GM23338 (cell line): ENCODE measurements around the gene CYP3A5. TPM values are rescaled to one million over a fixed set of nuclear protein-coding genes. Genes with fewer than 3 reads are reported as not detected.

Source experiments
- ATAC-seq: fragments of 200-7000 bp; cut with Tn5 transposase; 3 replicates; pipeline ENCODE4 v1.9.1; 2020
- DNase-seq: peaks from one replicate; pipeline ENCODE4 v3.0.0-alpha.2; 2015; ENCODE audit warnings: low spot score
- H2AFZ ChIP-seq: fragments of 200-600 bp; sonication (generic); 2 replicates; pipeline ENCODE4 v1.8.0; 2016; ENCODE audit warnings: antibody characterized with exemption, mild to moderate bottlenecking, moderate library complexity
- H3F3A ChIP-seq: fragments of 200-600 bp; sonication (generic); replicated peaks from 2 replicates; pipeline ENCODE4 v1.8.0; 2017; ENCODE audit warnings: antibody characterized with exemption, mixed run types, low read depth
- H3K27ac ChIP-seq: fragments of 200-600 bp; sonication (generic); 2 replicates; pipeline ENCODE4 v1.6.1; 2016; ENCODE audit warnings: low read depth
- H3K27me3 ChIP-seq: fragments of 200-600 bp; sonication (generic); 2 replicates; pipeline ENCODE4 v1.8.0; 2016; ENCODE audit warnings: mild to moderate bottlenecking, mixed run types, moderate library complexity; ENCODE audit not compliant: insufficient read depth
- H3K36me3 ChIP-seq: fragments of 200-600 bp; sonication (generic); 2 replicates; pipeline ENCODE4 v1.8.0; 2016; ENCODE audit warnings: mild to moderate bottlenecking; ENCODE audit not compliant: insufficient read depth
- H3K4me1 ChIP-seq: fragments of 200-600 bp; sonication (generic); 2 replicates; pipeline ENCODE4 v1.8.0; 2016; ENCODE audit warnings: mild to moderate bottlenecking, moderate library complexity; ENCODE audit not compliant: insufficient read depth
- H3K4me2 ChIP-seq: fragments of 200-600 bp; sonication (generic); 2 replicates; pipeline ENCODE4 v1.7.1; 2017; ENCODE audit warnings: mixed run types
- H3K4me3 ChIP-seq: fragments of 200-600 bp; sonication (generic); 2 replicates; pipeline ENCODE4 v1.6.1; 2016; ENCODE audit warnings: mixed run types
- H3K79me2 ChIP-seq: fragments of 200-600 bp; sonication (generic); replicated peaks from 2 replicates; pipeline ENCODE4 v1.8.0; 2017; ENCODE audit warnings: mild to moderate bottlenecking; ENCODE audit not compliant: insufficient read depth
- H3K9me2 ChIP-seq: fragments of 200-600 bp; sonication (generic); 2 replicates; pipeline ENCODE4 v1.8.0; 2017; ENCODE audit not compliant: insufficient read depth
- H4K20me1 ChIP-seq: fragments of 200-600 bp; sonication (generic); replicated peaks from 2 replicates; pipeline ENCODE4 v1.8.0; 2017; ENCODE audit warnings: mild to moderate bottlenecking; ENCODE audit not compliant: insufficient read depth
- H3K27ac Mint-ChIP-seq: 2 replicates; pipeline ENCODE4 v1.8.0; 2020; ENCODE audit warnings: inconsistent platforms, mild to moderate bottlenecking, moderate library complexity, mixed read lengths
- H3K27me3 Mint-ChIP-seq: 3 replicates; pipeline ENCODE4 v1.8.0; 2022; ENCODE audit warnings: low read depth, mild to moderate bottlenecking, moderate library complexity, mixed read lengths, inconsistent platforms; ENCODE audit not compliant: insufficient read depth, poor library complexity
- H3K36me3 Mint-ChIP-seq: 3 replicates; pipeline ENCODE4 v1.8.0; 2021; ENCODE audit warnings: low read depth, mild to moderate bottlenecking, inconsistent platforms, moderate library complexity, mixed read lengths
- H3K4me1 Mint-ChIP-seq: 3 replicates; pipeline ENCODE4 v1.8.0; 2020; ENCODE audit warnings: mild to moderate bottlenecking, inconsistent platforms, mixed read lengths
- H3K4me3 Mint-ChIP-seq: 3 replicates; pipeline ENCODE4 v1.8.0; 2021; ENCODE audit warnings: moderate library complexity, mild to moderate bottlenecking, inconsistent platforms, mixed read lengths
- H3K9me3 Mint-ChIP-seq: 3 replicates; pipeline ENCODE4 v1.8.0; 2020; ENCODE audit warnings: moderate library complexity, mild to moderate bottlenecking, inconsistent platforms, mixed read lengths
- CREB1 ChIP-seq: fragments of 250-450 bp; sonication (Bioruptor Pico); IDR thresholded peaks from 2 replicates; pipeline ENCODE4 v1.5.0; 2020; ENCODE audit warnings: low read depth, mild to moderate bottlenecking, moderate library complexity
- EZH2phosphoT487 ChIP-seq: fragments of 200-600 bp; sonication (generic); IDR thresholded peaks from one replicate; pipeline ENCODE4 v1.8.1; 2018; ENCODE audit warnings: antibody characterized with exemption; ENCODE audit not compliant: unreplicated experiment
- JUNB ChIP-seq: IDR thresholded peaks from one replicate; pipeline ENCODE4 v1.6.1; 2016; ENCODE audit warnings: antibody characterized with exemption; ENCODE audit not compliant: unreplicated experiment
- NANOG ChIP-seq: IDR thresholded peaks from 2 replicates; pipeline ENCODE4 v1.6.1; 2016; ENCODE audit warnings: antibody characterized with exemption, borderline replicate concordance
- POLR2AphosphoS5 ChIP-seq: IDR thresholded peaks from 2 replicates; pipeline ENCODE4 v1.6.1; 2016; ENCODE audit warnings: antibody characterized with exemption, low read depth
- STAT1 ChIP-seq: IDR thresholded peaks from one replicate; pipeline ENCODE4 v1.6.1; 2016; ENCODE audit warnings: antibody characterized with exemption; ENCODE audit not compliant: unreplicated experiment
- polyA plus RNA-seq: library from polyadenylated mRNA; unstranded; fragments of >200 nt; fragmentation: Nextera tagmentation; extraction: Ambion mirVana; gene quantifications from 2 replicates; pipeline ENCODE4 v1.2.1, GENCODE V29; 2016
- total RNA-seq: library from RNA; depleted of rRNA; stranded (reverse); fragments of >200 nt; shearing (Covaris generic); gene quantifications from 2 replicates; pipeline ENCODE4 v1.2.3, GENCODE V29; 2014
- TF ChIP-seq, protein P1 (sequence below): fragments of 250-450 bp; sonication (Bioruptor Pico); IDR thresholded peaks from 2 replicates; pipeline ENCODE4 v1.5.0; 2020; ENCODE audit warnings: mild to moderate bottlenecking, moderate library complexity
- TF ChIP-seq, protein P2 (sequence below): IDR thresholded peaks from one replicate; pipeline ENCODE4 v1.6.1; 2018; ENCODE audit warnings: antibody characterized with exemption; ENCODE audit not compliant: unreplicated experiment
- TF ChIP-seq, protein P3 (sequence below), 2 experiments: fragments of 200-600 bp in 1 of 2; sonication (generic) in 1 of 2; conservative IDR thresholded peaks; 2 replicates each; pipeline versions ENCODE4 v1.5.1 to v1.6.1; 2016 to 2017; ENCODE audit warnings: antibody characterized with exemption in 2 of 2, low read depth in 2 of 2, mild to moderate bottlenecking in 2 of 2, moderate library complexity in 1 of 2

The CYP3A5 gene
- total and polyA plus RNA-seq, 2 experiments from 2014 or later = 1.2 TPM; not detected in 1

- TF ChIP-seq, protein P1, sequence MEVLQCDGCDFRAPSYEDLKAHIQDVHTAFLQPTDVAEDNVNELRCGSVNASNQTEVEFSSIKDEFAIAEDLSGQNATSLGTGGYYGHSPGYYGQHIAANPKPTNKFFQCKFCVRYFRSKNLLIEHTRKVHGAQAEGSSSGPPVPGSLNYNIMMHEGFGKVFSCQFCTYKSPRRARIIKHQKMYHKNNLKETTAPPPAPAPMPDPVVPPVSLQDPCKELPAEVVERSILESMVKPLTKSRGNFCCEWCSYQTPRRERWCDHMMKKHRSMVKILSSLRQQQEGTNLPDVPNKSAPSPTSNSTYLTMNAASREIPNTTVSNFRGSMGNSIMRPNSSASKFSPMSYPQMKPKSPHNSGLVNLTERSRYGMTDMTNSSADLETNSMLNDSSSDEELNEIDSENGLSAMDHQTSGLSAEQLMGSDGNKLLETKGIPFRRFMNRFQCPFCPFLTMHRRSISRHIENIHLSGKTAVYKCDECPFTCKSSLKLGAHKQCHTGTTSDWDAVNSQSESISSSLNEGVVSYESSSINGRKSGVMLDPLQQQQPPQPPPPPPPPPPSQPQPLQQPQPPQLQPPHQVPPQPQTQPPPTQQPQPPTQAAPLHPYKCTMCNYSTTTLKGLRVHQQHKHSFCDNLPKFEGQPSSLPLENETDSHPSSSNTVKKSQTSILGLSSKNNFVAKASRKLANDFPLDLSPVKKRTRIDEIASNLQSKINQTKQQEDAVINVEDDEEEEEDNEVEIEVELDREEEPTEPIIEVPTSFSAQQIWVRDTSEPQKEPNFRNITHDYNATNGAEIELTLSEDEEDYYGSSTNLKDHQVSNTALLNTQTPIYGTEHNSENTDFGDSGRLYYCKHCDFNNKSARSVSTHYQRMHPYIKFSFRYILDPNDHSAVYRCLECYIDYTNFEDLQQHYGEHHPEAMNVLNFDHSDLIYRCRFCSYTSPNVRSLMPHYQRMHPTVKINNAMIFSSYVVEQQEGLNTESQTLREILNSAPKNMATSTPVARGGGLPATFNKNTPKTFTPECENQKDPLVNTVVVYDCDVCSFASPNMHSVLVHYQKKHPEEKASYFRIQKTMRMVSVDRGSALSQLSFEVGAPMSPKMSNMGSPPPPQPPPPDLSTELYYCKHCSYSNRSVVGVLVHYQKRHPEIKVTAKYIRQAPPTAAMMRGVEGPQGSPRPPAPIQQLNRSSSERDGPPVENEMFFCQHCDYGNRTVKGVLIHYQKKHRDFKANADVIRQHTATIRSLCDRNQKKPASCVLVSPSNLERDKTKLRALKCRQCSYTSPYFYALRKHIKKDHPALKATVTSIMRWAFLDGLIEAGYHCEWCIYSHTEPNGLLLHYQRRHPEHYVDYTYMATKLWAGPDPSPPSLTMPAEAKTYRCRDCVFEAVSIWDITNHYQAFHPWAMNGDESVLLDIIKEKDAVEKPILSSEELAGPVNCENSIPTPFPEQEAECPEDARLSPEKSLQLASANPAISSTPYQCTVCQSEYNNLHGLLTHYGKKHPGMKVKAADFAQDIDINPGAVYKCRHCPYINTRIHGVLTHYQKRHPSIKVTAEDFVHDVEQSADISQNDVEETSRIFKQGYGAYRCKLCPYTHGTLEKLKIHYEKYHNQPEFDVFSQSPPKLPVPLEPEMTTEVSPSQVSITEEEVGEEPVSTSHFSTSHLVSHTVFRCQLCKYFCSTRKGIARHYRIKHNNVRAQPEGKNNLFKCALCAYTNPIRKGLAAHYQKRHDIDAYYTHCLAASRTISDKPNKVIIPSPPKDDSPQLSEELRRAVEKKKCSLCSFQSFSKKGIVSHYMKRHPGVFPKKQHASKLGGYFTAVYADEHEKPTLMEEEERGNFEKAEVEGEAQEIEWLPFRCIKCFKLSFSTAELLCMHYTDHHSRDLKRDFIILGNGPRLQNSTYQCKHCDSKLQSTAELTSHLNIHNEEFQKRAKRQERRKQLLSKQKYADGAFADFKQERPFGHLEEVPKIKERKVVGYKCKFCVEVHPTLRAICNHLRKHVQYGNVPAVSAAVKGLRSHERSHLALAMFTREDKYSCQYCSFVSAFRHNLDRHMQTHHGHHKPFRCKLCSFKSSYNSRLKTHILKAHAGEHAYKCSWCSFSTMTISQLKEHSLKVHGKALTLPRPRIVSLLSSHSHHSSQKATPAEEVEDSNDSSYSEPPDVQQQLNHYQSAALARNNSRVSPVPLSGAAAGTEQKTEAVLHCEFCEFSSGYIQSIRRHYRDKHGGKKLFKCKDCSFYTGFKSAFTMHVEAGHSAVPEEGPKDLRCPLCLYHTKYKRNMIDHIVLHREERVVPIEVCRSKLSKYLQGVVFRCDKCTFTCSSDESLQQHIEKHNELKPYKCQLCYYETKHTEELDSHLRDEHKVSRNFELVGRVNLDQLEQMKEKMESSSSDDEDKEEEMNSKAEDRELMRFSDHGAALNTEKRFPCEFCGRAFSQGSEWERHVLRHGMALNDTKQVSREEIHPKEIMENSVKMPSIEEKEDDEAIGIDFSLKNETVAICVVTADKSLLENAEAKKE = no peak
- TF ChIP-seq JUNB (no peak), CREB1 (CRISPR knock-in tag) (no peak), EZH2phosphoT487 (no peak), POLR2AphosphoS5 (no peak)
Measured at GRCh38 chr7:99685129-99685758, 5.4 kb upstream of the CYP3A5 start (continued).

DNA sequence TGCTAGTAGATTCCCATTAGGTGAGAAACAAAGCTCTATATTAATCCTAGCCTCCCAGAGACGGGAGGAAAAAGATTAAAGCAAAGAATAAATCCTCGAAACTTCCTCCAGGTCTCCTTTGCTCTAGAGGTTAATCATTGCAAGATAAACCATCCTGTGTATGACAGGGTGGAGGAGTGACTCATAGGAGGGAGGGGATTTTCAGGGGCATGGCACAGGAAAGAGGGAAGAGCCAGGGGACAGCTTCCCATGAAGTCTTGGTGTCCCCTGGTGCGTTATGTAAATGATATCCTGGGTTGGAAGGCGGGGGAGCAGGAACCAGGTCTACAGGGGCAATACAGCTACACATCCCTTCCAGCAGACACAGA, 780 bp downstream of the CYP3A5 start:
- no peaks in the 10 kb centered on the region for H4K20me1 ChIP-seq
- H3K27me3 ChIP-seq = no peaks in the 10 kb centered on the region
- no peaks in the 10 kb centered on the region for H3K36me3 ChIP-seq
- H3K4me3 ChIP-seq = no peak overlapping the region
- H3K9me2 ChIP-seq = 0 out of 2 replicates have a peak, but pooled peaks cover 3% of the 10 kb centered on the region
- H3K27me3 Mint-ChIP-seq = peaks cover 4% of the 10 kb centered on the region
- ATAC-seq = no peak
- no peak overlapping the region for H2AFZ ChIP-seq
- H3K4me1 ChIP-seq = peaks cover 6% of the 10 kb centered on the region; the same call in 1 of the 2 replicates
- no peaks in the 10 kb centered on the region for H3F3A ChIP-seq
- peaks cover 14% of the 10 kb centered on the region for H3K4me1 Mint-ChIP-seq
- TF ChIP-seq, protein P2, sequence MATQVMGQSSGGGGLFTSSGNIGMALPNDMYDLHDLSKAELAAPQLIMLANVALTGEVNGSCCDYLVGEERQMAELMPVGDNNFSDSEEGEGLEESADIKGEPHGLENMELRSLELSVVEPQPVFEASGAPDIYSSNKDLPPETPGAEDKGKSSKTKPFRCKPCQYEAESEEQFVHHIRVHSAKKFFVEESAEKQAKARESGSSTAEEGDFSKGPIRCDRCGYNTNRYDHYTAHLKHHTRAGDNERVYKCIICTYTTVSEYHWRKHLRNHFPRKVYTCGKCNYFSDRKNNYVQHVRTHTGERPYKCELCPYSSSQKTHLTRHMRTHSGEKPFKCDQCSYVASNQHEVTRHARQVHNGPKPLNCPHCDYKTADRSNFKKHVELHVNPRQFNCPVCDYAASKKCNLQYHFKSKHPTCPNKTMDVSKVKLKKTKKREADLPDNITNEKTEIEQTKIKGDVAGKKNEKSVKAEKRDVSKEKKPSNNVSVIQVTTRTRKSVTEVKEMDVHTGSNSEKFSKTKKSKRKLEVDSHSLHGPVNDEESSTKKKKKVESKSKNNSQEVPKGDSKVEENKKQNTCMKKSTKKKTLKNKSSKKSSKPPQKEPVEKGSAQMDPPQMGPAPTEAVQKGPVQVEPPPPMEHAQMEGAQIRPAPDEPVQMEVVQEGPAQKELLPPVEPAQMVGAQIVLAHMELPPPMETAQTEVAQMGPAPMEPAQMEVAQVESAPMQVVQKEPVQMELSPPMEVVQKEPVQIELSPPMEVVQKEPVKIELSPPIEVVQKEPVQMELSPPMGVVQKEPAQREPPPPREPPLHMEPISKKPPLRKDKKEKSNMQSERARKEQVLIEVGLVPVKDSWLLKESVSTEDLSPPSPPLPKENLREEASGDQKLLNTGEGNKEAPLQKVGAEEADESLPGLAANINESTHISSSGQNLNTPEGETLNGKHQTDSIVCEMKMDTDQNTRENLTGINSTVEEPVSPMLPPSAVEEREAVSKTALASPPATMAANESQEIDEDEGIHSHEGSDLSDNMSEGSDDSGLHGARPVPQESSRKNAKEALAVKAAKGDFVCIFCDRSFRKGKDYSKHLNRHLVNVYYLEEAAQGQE = no peak
- TF ChIP-seq NANOG = no peak
- TF ChIP-seq CREB1 (CRISPR knock-in tag) = no peak
- no peak for TF ChIP-seq STAT1
- TF ChIP-seq, protein P3, sequence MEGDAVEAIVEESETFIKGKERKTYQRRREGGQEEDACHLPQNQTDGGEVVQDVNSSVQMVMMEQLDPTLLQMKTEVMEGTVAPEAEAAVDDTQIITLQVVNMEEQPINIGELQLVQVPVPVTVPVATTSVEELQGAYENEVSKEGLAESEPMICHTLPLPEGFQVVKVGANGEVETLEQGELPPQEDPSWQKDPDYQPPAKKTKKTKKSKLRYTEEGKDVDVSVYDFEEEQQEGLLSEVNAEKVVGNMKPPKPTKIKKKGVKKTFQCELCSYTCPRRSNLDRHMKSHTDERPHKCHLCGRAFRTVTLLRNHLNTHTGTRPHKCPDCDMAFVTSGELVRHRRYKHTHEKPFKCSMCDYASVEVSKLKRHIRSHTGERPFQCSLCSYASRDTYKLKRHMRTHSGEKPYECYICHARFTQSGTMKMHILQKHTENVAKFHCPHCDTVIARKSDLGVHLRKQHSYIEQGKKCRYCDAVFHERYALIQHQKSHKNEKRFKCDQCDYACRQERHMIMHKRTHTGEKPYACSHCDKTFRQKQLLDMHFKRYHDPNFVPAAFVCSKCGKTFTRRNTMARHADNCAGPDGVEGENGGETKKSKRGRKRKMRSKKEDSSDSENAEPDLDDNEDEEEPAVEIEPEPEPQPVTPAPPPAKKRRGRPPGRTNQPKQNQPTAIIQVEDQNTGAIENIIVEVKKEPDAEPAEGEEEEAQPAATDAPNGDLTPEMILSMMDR (conservative IDR thresholded peaks at IDR 0.05; ENCODE audit: low read depth in 2 of 2) = no peak
- H3K27ac ChIP-seq = no peak overlapping the region
- no peak overlapping the region for H3K27ac Mint-ChIP-seq
- no peaks in the 10 kb centered on the region for H3K79me2 ChIP-seq
- peaks cover 14% of the 10 kb centered on the region; the same call in 2 of the 3 replicates for H3K9me3 Mint-ChIP-seq
- H3K4me3 Mint-ChIP-seq = no peak overlapping the region
- H3K36me3 Mint-ChIP-seq = peaks cover 6% of the 10 kb centered on the region; the same call in 1 of the 3 replicates
- H3K4me2 ChIP-seq = no peak overlapping the region
- no peak for DNase-seq
